Smooth muscle cell of bladder (primary cell): Measurements from ENCODE around the gene GRP. TPM values are rescaled to one million over a fixed set of nuclear protein-coding genes. Genes with fewer than 3 reads are reported as not detected.

Source experiments
- total RNA-seq: library from RNA; depleted of rRNA; stranded (reverse); fragments of >200 nt; gene quantifications from 2 replicates; pipeline ENCODE4 v1.2.3, GENCODE V29; 2014

The GRP gene
- total RNA-seq = not detected in 2 replicates

DNA sequence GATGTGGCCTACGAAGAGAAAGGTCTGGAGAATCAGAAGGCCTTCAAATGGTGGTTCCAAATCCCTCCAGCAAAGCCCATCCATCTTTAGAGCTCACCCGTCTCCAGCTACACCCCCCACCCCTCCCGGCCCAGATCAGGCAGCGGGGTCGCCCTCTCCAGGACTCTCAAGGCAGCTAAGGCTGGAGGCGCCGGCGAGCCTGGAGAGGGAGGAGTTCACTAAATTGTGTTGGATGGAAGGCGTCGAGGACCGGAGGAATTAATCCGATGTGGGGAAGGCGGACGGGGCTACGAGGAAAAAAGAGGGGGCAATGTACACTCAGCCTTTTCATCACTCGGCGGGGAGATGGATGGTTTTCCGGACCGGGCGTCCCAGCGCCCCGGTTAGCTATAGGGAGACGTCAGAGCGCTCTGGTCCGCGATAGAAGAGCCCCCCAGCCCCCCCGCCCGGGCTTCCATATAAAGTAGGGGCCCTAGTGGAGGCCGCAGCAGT is at the start of gene GRP:
TSS of gene GRP (plus strand) at position 487 of the 492 bp plus-strand sequence. CDS start 108 bp downstream, outside the sequence.

DNA sequence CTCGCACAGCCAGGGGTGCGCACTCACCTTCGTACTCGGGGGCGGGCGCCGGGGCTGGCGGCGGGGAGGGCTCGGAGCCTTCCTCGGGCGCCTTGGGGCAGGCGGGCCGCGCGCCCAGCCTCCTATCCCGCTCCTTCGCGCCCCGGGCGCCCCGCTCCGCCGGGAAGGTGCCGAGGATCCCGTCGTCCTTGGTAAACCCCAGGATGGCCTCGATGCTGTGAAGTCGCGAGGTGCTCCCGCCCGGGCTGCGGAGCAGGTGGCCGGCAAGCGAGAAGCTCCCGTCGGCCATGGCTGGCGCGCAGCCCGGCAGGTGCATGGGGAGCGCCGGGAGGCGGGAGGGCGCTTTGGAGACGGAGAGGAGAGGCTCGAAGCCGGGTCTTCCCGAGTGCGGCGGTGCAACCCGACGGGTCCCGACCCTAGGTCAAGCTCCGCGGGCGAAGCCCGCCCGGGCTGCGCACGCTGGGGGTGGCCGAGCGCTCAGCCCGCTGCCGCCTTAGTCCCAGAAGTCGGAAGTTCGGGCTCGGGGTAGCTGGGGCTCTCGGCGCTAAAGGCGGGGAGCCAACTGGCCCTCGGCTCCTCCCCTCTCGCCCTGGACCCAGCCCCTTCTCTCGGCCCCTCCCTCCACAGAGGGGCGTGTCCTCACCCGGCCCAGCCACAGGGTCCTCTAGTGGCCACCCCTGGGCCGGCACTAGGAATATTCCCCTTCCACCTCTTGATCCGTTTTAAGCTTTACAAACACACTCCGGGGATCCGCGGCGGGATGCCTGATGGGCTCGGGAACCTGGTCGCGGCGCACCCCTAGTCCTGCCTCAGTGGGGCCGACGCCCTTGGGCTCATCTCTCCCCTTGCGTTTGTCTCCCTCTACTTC is 53.2 kb downstream of the GRP start, which contains the start of gene RAX:
TSS of gene RAX (minus strand) at position 564 of the 868 bp plus-strand sequence. CDS start at position 316, 248 bp downstream.

Other genes with a start within 250 kb of the GRP start
- gene SEC11C, start 80.3 kb upstream of the GRP start, total RNA-seq = 15.9 and 21.6 TPM in 2 replicates
- not detected in 2 replicates for gene RAX, start 53.3 kb downstream of the GRP start, total RNA-seq
- not detected in 2 replicates for gene CPLX4, start 98.5 kb downstream of the GRP start, total RNA-seq
- gene LMAN1, start 139.1 kb downstream of the GRP start, total RNA-seq = 236 and 279 TPM in 2 replicates